Heart left ventricle (tissue), 16 donors: Measurements from ENCODE around the gene VSX2. TPM values are rescaled to one million over a fixed set of nuclear protein-coding genes. Genes with fewer than 3 reads are reported as not detected.

Experiments
- ATAC-seq, 4 donors: fragments of 200-7000 bp; cut with Tn5 transposase; one replicate each; pipeline ENCODE4 v1.9.1; 2020 to 2022; ENCODE audit warnings: moderate library complexity in 4 of 4, mild to moderate bottlenecking in 3 of 4, moderate number of reproducible peaks in 1 of 4
- DNase-seq, 5 donors: peaks; one replicate each; pipeline ENCODE4 v3.0.0-alpha.2; 2020
- H3K27ac ChIP-seq, 12 donors: fragments of 200-600 bp; sonication (generic) in 4 of 12; one replicate each; pipeline versions ENCODE4 v1.5.0 to v1.8.0; 2016 to 2022; ENCODE audit warnings: mild to moderate bottlenecking in 2 of 12
- H3K27me3 ChIP-seq, 9 donors: fragments of 200-600 bp; sonication (generic) in 2 of 9; one replicate each; pipeline versions ENCODE4 v1.5.1 to v1.8.0; 2016 to 2022; ENCODE audit warnings: mild to moderate bottlenecking in 3 of 9
- H3K36me3 ChIP-seq, 9 donors: fragments of 200-600 bp; sonication (generic) in 2 of 9; one replicate each; pipeline versions ENCODE4 v1.5.0 to v1.8.0; 2018 to 2022; ENCODE audit warnings: mild to moderate bottlenecking in 2 of 9
- H3K4me1 ChIP-seq, 12 donors: fragments of 200-600 bp; sonication (generic) in 4 of 12; one replicate each; pipeline versions ENCODE4 v1.5.0 to v1.8.0; 2016 to 2022; ENCODE audit warnings: mild to moderate bottlenecking in 3 of 12
- H3K4me3 ChIP-seq, 12 donors: fragments of 200-600 bp; sonication (generic) in 4 of 12; one replicate each; pipeline versions ENCODE4 v1.5.0 to v1.8.0; 2017 to 2022; ENCODE audit warnings: mild to moderate bottlenecking in 9 of 12, moderate library complexity in 4 of 12
- H3K9me3 ChIP-seq, 12 donors: fragments of 200-600 bp; sonication (generic) in 4 of 12; one replicate each; pipeline versions ENCODE4 v1.5.0 to v1.8.0; 2016 to 2022; ENCODE audit warnings: mild to moderate bottlenecking in 1 of 12
- POLR2A ChIP-seq, 2 donors: fragments of 450-650 bp; IDR thresholded peaks; one replicate each; pipeline ENCODE4 v1.6.1; 2017; ENCODE audit warnings: antibody characterized with exemption in 2 of 2, mild to moderate bottlenecking in 2 of 2, moderate library complexity in 2 of 2
- WGBS, 4 donors: extraction: QIAGEN DNeasy Blood & Tissue Kit in 2 of 4; methylation state at CpG; one replicate each; pipeline versions ENCODE4 v1.1.5 to v1.1.7; 2013 to 2018; 5-methylcytosine and 5-hydroxymethylcytosine counted together
- intact Hi-C, 10 donors: fragments of 100-400 bp; cut with DNase I; formaldehyde crosslinking; loops; one replicate each; pipeline versions ENCODE4 v1.11.1 to v1.14.2; 2022
- polyA plus RNA-seq, 2 donors: library from polyadenylated mRNA; stranded (reverse); fragments of 200-250 nt; gene quantifications; one replicate each; pipeline ENCODE4 v1.2.3, GENCODE V29; 2013
- total RNA-seq, 9 donors: library from RNA; depleted of rRNA in 2 of 9; stranded (reverse); fragments of >200 nt in 2 of 9; fragmentation: NEBNext Ultra II Directional in 3 of 9; extraction: Animal tissue kit (Norgen Biotek cat#: 25700) in 3 of 9; gene quantifications; one replicate each; pipeline versions ENCODE4 v1.1.0 to v1.2.4, GENCODE V29; 2016 to 2023
- TF ChIP-seq, protein P1 (sequence below), 12 donors: fragments of 200-600 bp; sonication (generic) in 4 of 12; IDR thresholded peaks; one replicate each; pipeline versions ENCODE4 v1.5.0 to v1.8.0; 2018 to 2022; ENCODE audit warnings: antibody characterized with exemption in 12 of 12, mild to moderate bottlenecking in 5 of 12
- donor health status: ischemic (EF 13 %, LVEDD 7.1; RV severe dilation, severe dysfunction).
- donor health status: healthy with polysubstance abuse.
- donor health status: DM: no; HTN: yes; CAD: no.
- donor health status: DM: no; HTN: no; CAD: no.
- donor health status: ischemic (EF 25% LVEDD 6.9; RV normal size, moderate dysfunction).
- donor health status: ischemic (EF 25% LVEDD 5.7; RV mildly dilated, moderate dysfunction).
- donor health status: healthy.
- donor health status: DM: yes; HTN: yes; CAD: no.
- donor health status: ischemic (EF 35%, LVEDD 5.7; RV mildly dilated, moderate dysfunction).
- donor health status: nonischemic (EF 11% LVEDD 7.7; RV severe dilation, severe dysfunction).
- donor health status: DM: yes; HTN: yes; CAD: no.
- donor health status: PGD.
- donor health status: ischemic (EF 29% LVEDD 5.4; RV normal size, mild dysfunction).
- donor health status: nonischemic (EF 23%, LVEDD 6.1; RV moderate dilation, normal function).

VSX2 gene
- total and polyA plus RNA-seq, 11 donors = 0.08 TPM; not detected in 10

DNA sequence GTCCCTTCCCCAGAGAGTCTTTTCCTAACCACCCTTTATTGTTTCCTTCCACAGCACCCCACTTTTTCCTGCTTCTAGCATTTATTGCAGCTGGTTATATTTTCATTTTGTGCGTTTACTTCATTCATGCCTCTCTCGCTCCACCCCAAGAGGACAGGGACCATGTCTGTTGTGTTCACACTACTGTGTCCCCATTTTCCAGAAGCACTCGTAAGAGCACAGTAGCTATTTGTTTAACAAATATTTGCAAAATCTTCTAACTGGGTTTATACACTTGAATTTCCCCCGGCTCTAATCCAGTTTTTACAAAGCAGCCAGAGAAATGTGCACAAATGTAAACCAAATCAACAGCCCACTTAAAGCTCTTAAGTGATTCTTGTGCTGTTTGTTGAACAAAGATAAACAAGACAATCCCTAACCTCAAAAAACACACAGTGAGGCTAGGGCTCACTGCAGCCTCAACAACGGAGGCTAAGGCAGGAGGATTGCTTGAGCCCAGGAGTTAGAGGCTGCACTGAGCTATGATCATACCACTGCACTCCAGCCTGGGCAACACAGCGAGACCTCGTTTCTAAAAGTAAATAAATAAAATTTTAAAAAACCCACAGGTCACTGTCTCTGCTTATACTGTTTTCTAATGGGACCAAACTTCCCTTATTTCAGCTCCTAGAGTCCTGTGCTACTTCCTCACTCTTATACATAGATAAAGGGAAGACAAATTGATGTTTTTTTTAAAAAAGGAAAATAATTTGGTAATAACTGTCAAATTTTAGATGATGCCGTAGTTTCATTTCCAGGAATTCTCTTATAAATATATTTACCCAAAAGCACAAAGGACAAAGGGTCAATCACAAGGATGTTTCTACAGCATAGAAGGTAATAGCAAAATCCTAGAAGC, 70.1 kb downstream of the VSX2 start:
- TF ChIP-seq POLR2A (IDR thresholded peaks at IDR 0.05) = no peak
- TF ChIP-seq, protein P1, sequence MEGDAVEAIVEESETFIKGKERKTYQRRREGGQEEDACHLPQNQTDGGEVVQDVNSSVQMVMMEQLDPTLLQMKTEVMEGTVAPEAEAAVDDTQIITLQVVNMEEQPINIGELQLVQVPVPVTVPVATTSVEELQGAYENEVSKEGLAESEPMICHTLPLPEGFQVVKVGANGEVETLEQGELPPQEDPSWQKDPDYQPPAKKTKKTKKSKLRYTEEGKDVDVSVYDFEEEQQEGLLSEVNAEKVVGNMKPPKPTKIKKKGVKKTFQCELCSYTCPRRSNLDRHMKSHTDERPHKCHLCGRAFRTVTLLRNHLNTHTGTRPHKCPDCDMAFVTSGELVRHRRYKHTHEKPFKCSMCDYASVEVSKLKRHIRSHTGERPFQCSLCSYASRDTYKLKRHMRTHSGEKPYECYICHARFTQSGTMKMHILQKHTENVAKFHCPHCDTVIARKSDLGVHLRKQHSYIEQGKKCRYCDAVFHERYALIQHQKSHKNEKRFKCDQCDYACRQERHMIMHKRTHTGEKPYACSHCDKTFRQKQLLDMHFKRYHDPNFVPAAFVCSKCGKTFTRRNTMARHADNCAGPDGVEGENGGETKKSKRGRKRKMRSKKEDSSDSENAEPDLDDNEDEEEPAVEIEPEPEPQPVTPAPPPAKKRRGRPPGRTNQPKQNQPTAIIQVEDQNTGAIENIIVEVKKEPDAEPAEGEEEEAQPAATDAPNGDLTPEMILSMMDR (IDR thresholded peaks at IDR 0.05) = no peak
- Histone ChIP-seq H3K36me3 (no peaks in the 10 kb centered on the region), H3K27ac (no peak overlapping the region), H3K4me1 (peaks cover 0 to 5% (median 0%) of the 10 kb centered on the region in 12 donors), H3K4me3 (no peak overlapping the region), H3K9me3 (no peaks in the 10 kb centered on the region), H3K27me3 (no peaks in the 10 kb centered on the region)
- 84 to 89% (median 87%) methylated on average over 8 of the region's 8 CpGs for WGBS, 4 donors
- ATAC-seq = no peak
- intact Hi-C loops = no loop called here
- no peak for DNase-seq

DNA sequence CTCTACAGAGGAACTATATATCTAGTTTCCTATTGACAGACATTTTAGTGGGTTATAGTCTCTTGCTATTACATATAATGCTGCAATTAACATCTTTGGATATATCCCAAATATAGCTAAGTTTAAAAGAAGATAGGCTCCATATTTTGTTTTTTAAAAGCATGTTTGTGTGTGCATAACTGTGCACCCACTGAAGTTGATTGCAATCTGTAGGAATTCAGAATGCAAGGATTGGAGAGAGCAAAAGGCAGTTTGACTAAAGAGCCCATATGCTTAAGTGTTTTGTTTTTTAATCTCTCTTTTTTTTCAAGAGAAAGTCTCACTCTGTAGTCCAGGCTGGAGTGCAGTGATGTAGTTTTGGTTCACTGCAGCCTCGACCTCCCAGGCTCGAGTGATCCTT, 72.9 kb downstream of the VSX2 start:
- no peaks in the 10 kb centered on the region for H3K9me3 ChIP-seq
- no peak overlapping the region for H3K27ac ChIP-seq
- intact Hi-C loops = no loop called here
- no peak overlapping the region for H3K4me3 ChIP-seq
- peaks cover 0 to 5% (median 0%) of the 10 kb centered on the region in 12 donors for H3K4me1 ChIP-seq
- no peaks in the 10 kb centered on the region for H3K27me3 ChIP-seq
- TF ChIP-seq, protein P1 (IDR thresholded peaks at IDR 0.05) = no peak
- no peak for TF ChIP-seq POLR2A (IDR thresholded peaks at IDR 0.05)
- DNase-seq = no peak
- ATAC-seq = no peak
- no peaks in the 10 kb centered on the region for H3K36me3 ChIP-seq
- 79 to 90% (median 82%) methylated on average over 2 of the region's 2 CpGs for WGBS, 4 donors

Other genes with a start within 250 kb of the VSX2 start
- gene ENTPD5, start 220.2 kb upstream of the VSX2 start, total RNA-seq = 10 to 100 TPM in 1 of 9 donors, 1 to 10 TPM in 8; 5.5 to 12.3 (median 6.8) TPM
- gene ENTPD5, start 220.2 kb upstream of the VSX2 start, polyA plus RNA-seq = 1 to 10 TPM; 4.7 to 5.8 TPM
- gene BBOF1, start 220.1 kb upstream of the VSX2 start, total RNA-seq = 1 to 10 TPM; 2.1 to 8.9 (median 4.0) TPM
- gene BBOF1, start 220.1 kb upstream of the VSX2 start, polyA plus RNA-seq = 1 to 10 TPM; 3.5 to 5.1 TPM
- 100 to 1,000 TPM in 1 of 9 donors, 10 to 100 TPM in 8; 39.0 to 103 (median 71.3) TPM for gene ALDH6A1, start 155.0 kb upstream of the VSX2 start, total RNA-seq
- 10 to 100 TPM; 16.5 to 30.8 TPM for gene ALDH6A1, start 155.0 kb upstream of the VSX2 start, polyA plus RNA-seq
- gene LIN52, start 154.5 kb upstream of the VSX2 start, total RNA-seq = 10 to 100 TPM in 3 of 9 donors, 1 to 10 TPM in 6; 4.2 to 14.5 (median 8.9) TPM
- 10 to 100 TPM in 1 of 2 donors, 1 to 10 TPM in 1; 5.4 to 11.8 TPM for gene LIN52, start 154.5 kb upstream of the VSX2 start, polyA plus RNA-seq
- gene ABCD4, start 63.5 kb downstream of the VSX2 start, total RNA-seq = 10 to 100 TPM; 11.2 to 42.9 (median 22.3) TPM
- gene ABCD4, start 63.5 kb downstream of the VSX2 start, polyA plus RNA-seq = 10 to 100 TPM; 16.0 to 33.0 TPM
- gene VRTN, start 109.0 kb downstream of the VSX2 start, total RNA-seq = not detected
- gene VRTN, start 109.0 kb downstream of the VSX2 start, polyA plus RNA-seq = not detected
- under 1 TPM in 4 of 9 donors, not detected in 5; 0.09 to 0.32 (median 0.14) TPM for gene SYNDIG1L, start 186.8 kb downstream of the VSX2 start, total RNA-seq
- gene SYNDIG1L, start 186.8 kb downstream of the VSX2 start, polyA plus RNA-seq = under 1 TPM in 1 of 2 donors, not detected in 1; 0.06 TPM